Stimulated activated naive CD8-positive, alpha-beta T cell treated with anti-CD3 and anti-CD28 coated beads, Interleukin-15, Interleukin-2, amounts not matched to agents 100 U/mL and 50 U/mL, for 24 hours (primary cell): ENCODE data around the gene UGT1A1.

Source experiments
- ATAC-seq: fragments of 150-1000 bp; cut with Tn5 transposase; one replicate; pipeline ENCODE4 v1.10.0; 2021
- DNase-seq: peaks from one replicate; pipeline ENCODE4 v3.0.0; 2021

UGT1A1 gene

GRCh38 chr2:233798335-233799086, 38.4 kb downstream of the UGT1A1 start:
- ATAC-seq (no peak), DNase-seq (no peak)

- DNase-seq (no peak), ATAC-seq (no peak)
Measured at GRCh38 chr2:233799087-233799665, 39.1 kb downstream of the UGT1A1 start.

- no peak for DNase-seq
- ATAC-seq, result no peak
Measured at GRCh38 chr2:233799716-233800115, 39.6 kb downstream of the UGT1A1 start.

- ATAC-seq (no peak), DNase-seq (no peak)
Measured at GRCh38 chr2:233800208-233800607, 40.1 kb downstream of the UGT1A1 start.

- no peak for ATAC-seq
- DNase-seq, result peak; percentile 24
Measured at GRCh38 chr2:233801357-233802131, 41.5 kb downstream of the UGT1A1 start.

- ATAC-seq (no peak), DNase-seq (no peak)
Measured at GRCh38 chr2:233802132-233802815, 42.2 kb downstream of the UGT1A1 start.

- DNase-seq (no peak), ATAC-seq (no peak)
Measured at GRCh38 chr2:233803292-233803911, 43.3 kb downstream of the UGT1A1 start.

- no peak for ATAC-seq
- no peak for DNase-seq
Measured at GRCh38 chr2:233803994-233804393, 43.9 kb downstream of the UGT1A1 start.

- DNase-seq, result no peak
- ATAC-seq, result no peak
Measured at GRCh38 chr2:233807215-233807865, 47.3 kb downstream of the UGT1A1 start.

- ATAC-seq (no peak), DNase-seq (no peak)
Measured at GRCh38 chr2:233807966-233808935, 48.2 kb downstream of the UGT1A1 start.

- DNase-seq (no peak), ATAC-seq (no peak)
Measured at GRCh38 chr2:233810385-233810784, 50.3 kb downstream of the UGT1A1 start.

GRCh38 chr2:233811087-233811486, 51.0 kb downstream of the UGT1A1 start:
- no peak for ATAC-seq
- DNase-seq, result no peak

GRCh38 chr2:233811732-233812131, 51.7 kb downstream of the UGT1A1 start:
- no peak for ATAC-seq
- no peak for DNase-seq

- DNase-seq (no peak), ATAC-seq (no peak)
Measured at GRCh38 chr2:233813236-233814055, 53.4 kb downstream of the UGT1A1 start.

GRCh38 chr2:233814056-233814835, 54.2 kb downstream of the UGT1A1 start:
- no peak for DNase-seq
- ATAC-seq, result no peak

GRCh38 chr2:233815861-233816260, 55.8 kb downstream of the UGT1A1 start:
- DNase-seq (no peak), ATAC-seq (no peak)

GRCh38 chr2:233816334-233816733, 56.3 kb downstream of the UGT1A1 start:
- ATAC-seq (no peak), DNase-seq (no peak)

- ATAC-seq (no peak), DNase-seq (no peak)
Measured at GRCh38 chr2:233816771-233817170, 56.7 kb downstream of the UGT1A1 start.
